Mucosa of gallbladder (tissue), 1 donor: ENCODE results near the gene DHX16. TPM values are rescaled to one million over a fixed set of nuclear protein-coding genes. Genes with fewer than 3 reads are reported as not detected.
"Not testable (repeated sequence)": the region's sequence is repeated elsewhere in the genome, so short reads cannot be mapped to it uniquely, and the experiment has no call there.

ENCODE experiments used
- DNase-seq: peaks from one replicate; pipeline ENCODE4 v3.0.0-alpha.2; 2020; ENCODE audit warnings: low spot score
- total RNA-seq: library from RNA; stranded (reverse); gene quantifications from one replicate; pipeline ENCODE4 v1.2.1, GENCODE V29; 2021
- donor health status: DM: no; HTN: no; CAD: no.

Gene DHX16
- total RNA-seq, result 31.2 TPM

GRCh38 chr6:30672445-30673253, at the start of gene DHX16:
DHX16 (minus strand) TSS chr6:30673006; CDS start chr6:30672841, 165 bp downstream.
- DNase-seq, result peak; percentile 98

- DNase-seq, result not testable (repeated sequence)
Measured at GRCh38 chr6:30722025-30722279, 49.1 kb upstream of the DHX16 start.

GRCh38 chr6:30721198-30722024, 48.6 kb upstream of the DHX16 start:
- DNase-seq, result peak; percentile 93

- peak; percentile 62 for DNase-seq
Measured at GRCh38 chr6:30720738-30721197, 48.0 kb upstream of the DHX16 start.

GRCh38 chr6:30719791-30720737, 47.3 kb upstream of the DHX16 start, which contains the start of gene TUBB:
TUBB (plus strand) TSS chr6:30720352; CDS start chr6:30720507, 155 bp downstream.
- peak; percentile 97 for DNase-seq

- no peak for DNase-seq
Measured at GRCh38 chr6:30719356-30719755, 46.5 kb upstream of the DHX16 start.

- not testable (repeated sequence) for DNase-seq
Measured at GRCh38 chr6:30717845-30718720, 45.3 kb upstream of the DHX16 start.

GRCh38 chr6:30717129-30717844, 44.5 kb upstream of the DHX16 start, which contains the start of gene MDC1:
MDC1 (minus strand) TSS chr6:30717281; CDS start chr6:30715175, 2,106 bp downstream.
- DNase-seq, result peak; percentile 100

- no peak for DNase-seq
Measured at GRCh38 chr6:30716879-30717128, 44.0 kb upstream of the DHX16 start.

- DNase-seq, result no peak
Measured at GRCh38 chr6:30714263-30714662, 41.5 kb upstream of the DHX16 start.

- DNase-seq, result no peak
Measured at GRCh38 chr6:30712441-30712945, 39.7 kb upstream of the DHX16 start.

- DNase-seq, result no peak
Measured at GRCh38 chr6:30711758-30712380, 39.1 kb upstream of the DHX16 start.

- no peak for DNase-seq
Measured at GRCh38 chr6:30709101-30709868, 36.5 kb upstream of the DHX16 start.

- peak; percentile 58 for DNase-seq
Measured at GRCh38 chr6:30707281-30707850, 34.6 kb upstream of the DHX16 start.

GRCh38 chr6:30705620-30706019, 32.8 kb upstream of the DHX16 start:
- DNase-seq, result no peak

- no peak for DNase-seq
Measured at GRCh38 chr6:30703821-30704220, 31.0 kb upstream of the DHX16 start.

GRCh38 chr6:30703011-30703410, 30.2 kb upstream of the DHX16 start:
- DNase-seq, result no peak

GRCh38 chr6:30700340-30700739, 27.5 kb upstream of the DHX16 start:
- no peak for DNase-seq
